Right atrium auricular region (tissue), 2 donors: ENCODE measurements around the gene OR2V2. TPM values are rescaled to one million over a fixed set of nuclear protein-coding genes. Genes with fewer than 3 reads are reported as not detected.

ENCODE experiments used
- DNase-seq: peaks from one replicate; pipeline ENCODE4 v3.0.0-alpha.2; 2019; ENCODE audit warnings: low spot score
- H3K27ac ChIP-seq, 2 donors: fragments of 200-600 bp; sonication (generic); 1 replicate in 1 of 2; 2 replicates in 1 of 2; pipeline ENCODE4 v1.5.1; 2016 to 2019
- H3K27me3 ChIP-seq, 2 donors: fragments of 200-600 bp; sonication (generic); one replicate each; pipeline versions ENCODE4 v1.5.1 to v1.6.0; 2017 to 2019
- H3K36me3 ChIP-seq: fragments of 200-600 bp; sonication (generic); one replicate; pipeline ENCODE4 v1.5.1; 2016
- H3K4me1 ChIP-seq, 2 donors: fragments of 200-600 bp; sonication (generic); one replicate each; pipeline versions ENCODE4 v1.5.1 to v1.6.0; 2017 to 2019
- H3K4me3 ChIP-seq, 2 donors: fragments of 200-600 bp; sonication (generic); 1 replicate in 1 of 2; 2 replicates in 1 of 2; pipeline ENCODE4 v1.5.1; 2017 to 2019; ENCODE audit warnings: mild to moderate bottlenecking in 1 of 2, moderate library complexity in 1 of 2
- H3K9me3 ChIP-seq, 2 donors: fragments of 200-600 bp; sonication (generic); one replicate each; pipeline ENCODE4 v1.5.1; 2019
- CTCF ChIP-seq, 2 donors: fragments of 200-600 bp; sonication (generic); IDR thresholded peaks; one replicate each; pipeline ENCODE4 v1.5.1; 2019; ENCODE audit warnings: antibody characterized with exemption in 2 of 2
- total RNA-seq, 2 donors: library from RNA; depleted of rRNA; stranded (reverse); fragments of >200 nt; gene quantifications; one replicate each; pipeline ENCODE4 v1.1.0, GENCODE V29; 2016

OR2V2 gene
- total RNA-seq, 2 donors from 2014 or later, result not detected

GRCh38 chr5:181142054-181142453, 5.3 kb upstream of the OR2V2 start:
- TF ChIP-seq CTCF (IDR thresholded peaks at IDR 0.05), result no peak
- Histone ChIP-seq H3K27me3 (no peaks in the 10 kb centered on the region), H3K9me3 (no peaks in the 10 kb centered on the region), H3K4me3 (no peak overlapping the region), H3K4me1 (no peaks in the 10 kb centered on the region), H3K36me3 (no peaks in the 10 kb centered on the region), H3K27ac (no peak overlapping the region)
- DNase-seq, result no peak

GRCh38 chr5:181145133-181145532, 2.3 kb upstream of the OR2V2 start:
- Histone ChIP-seq H3K27ac (no peak overlapping the region), H3K4me1 (no peaks in the 10 kb centered on the region), H3K27me3 (no peaks in the 10 kb centered on the region), H3K4me3 (no peak overlapping the region), H3K9me3 (no peaks in the 10 kb centered on the region), H3K36me3 (no peaks in the 10 kb centered on the region)
- no peak for TF ChIP-seq CTCF (IDR thresholded peaks at IDR 0.05)
- no peak for DNase-seq

- H3K27ac ChIP-seq, result no peak overlapping the region
- H3K9me3 ChIP-seq, result no peaks in the 10 kb centered on the region
- H3K27me3 ChIP-seq, result no peaks in the 10 kb centered on the region
- no peak for TF ChIP-seq CTCF (IDR thresholded peaks at IDR 0.05)
- H3K4me3 ChIP-seq, result no peak overlapping the region
- no peaks in the 10 kb centered on the region for H3K36me3 ChIP-seq
- DNase-seq, result no peak
- H3K4me1 ChIP-seq, result no peaks in the 10 kb centered on the region
Measured at GRCh38 chr5:181149355-181149754, 2.0 kb downstream of the OR2V2 start.

- no peaks in the 10 kb centered on the region for H3K4me1 ChIP-seq
- H3K36me3 ChIP-seq, result no peaks in the 10 kb centered on the region
- no peak for TF ChIP-seq CTCF (IDR thresholded peaks at IDR 0.05)
- no peak overlapping the region for H3K4me3 ChIP-seq
- no peak for DNase-seq
- no peak overlapping the region for H3K27ac ChIP-seq
- no peaks in the 10 kb centered on the region for H3K9me3 ChIP-seq
- H3K27me3 ChIP-seq, result no peaks in the 10 kb centered on the region
Measured at GRCh38 chr5:181149806-181150733, 2.7 kb downstream of the OR2V2 start.

- no peak for TF ChIP-seq CTCF (IDR thresholded peaks at IDR 0.05)
- Histone ChIP-seq H3K4me3 (no peak overlapping the region), H3K27ac (no peak overlapping the region), H3K27me3 (no peaks in the 10 kb centered on the region), H3K9me3 (no peaks in the 10 kb centered on the region), H3K4me1 (no peaks in the 10 kb centered on the region), H3K36me3 (no peaks in the 10 kb centered on the region)
- DNase-seq, result no peak
Measured at GRCh38 chr5:181151146-181151545, 3.8 kb downstream of the OR2V2 start.
